GM19372 (cell line): ENCODE measurements around the gene RERE.
A peak's percentile ranks its signal among the peaks of the same experiment; 100 is the strongest.
"Not testable (repeated sequence)": the region's sequence is repeated elsewhere in the genome, so short reads cannot be mapped to it uniquely, and the experiment has no call there.

Experiments
- ATAC-seq: cut with Tn5 transposase; IDR thresholded peaks from one replicate; pipeline ENCODE4 v1.9.1; 2021; ENCODE audit warnings: mild to moderate bottlenecking, low read depth, moderate library complexity; ENCODE audit not compliant: unreplicated experiment

The RERE gene

GRCh38 chr1:8621785-8622348, 195.6 kb downstream of the RERE start:
- ATAC-seq: not testable (repeated sequence)

GRCh38 chr1:8621034-8621582, 196.3 kb downstream of the RERE start:
- ATAC-seq: not testable (repeated sequence)

GRCh38 chr1:8619917-8620502, 197.4 kb downstream of the RERE start:
- ATAC-seq: not testable (repeated sequence)

- ATAC-seq: not testable (repeated sequence)
Observed at GRCh38 chr1:8619419-8619818, 198.0 kb downstream of the RERE start.

- ATAC-seq: not testable (repeated sequence)
Observed at GRCh38 chr1:8616791-8617190, 200.6 kb downstream of the RERE start.

DNA sequence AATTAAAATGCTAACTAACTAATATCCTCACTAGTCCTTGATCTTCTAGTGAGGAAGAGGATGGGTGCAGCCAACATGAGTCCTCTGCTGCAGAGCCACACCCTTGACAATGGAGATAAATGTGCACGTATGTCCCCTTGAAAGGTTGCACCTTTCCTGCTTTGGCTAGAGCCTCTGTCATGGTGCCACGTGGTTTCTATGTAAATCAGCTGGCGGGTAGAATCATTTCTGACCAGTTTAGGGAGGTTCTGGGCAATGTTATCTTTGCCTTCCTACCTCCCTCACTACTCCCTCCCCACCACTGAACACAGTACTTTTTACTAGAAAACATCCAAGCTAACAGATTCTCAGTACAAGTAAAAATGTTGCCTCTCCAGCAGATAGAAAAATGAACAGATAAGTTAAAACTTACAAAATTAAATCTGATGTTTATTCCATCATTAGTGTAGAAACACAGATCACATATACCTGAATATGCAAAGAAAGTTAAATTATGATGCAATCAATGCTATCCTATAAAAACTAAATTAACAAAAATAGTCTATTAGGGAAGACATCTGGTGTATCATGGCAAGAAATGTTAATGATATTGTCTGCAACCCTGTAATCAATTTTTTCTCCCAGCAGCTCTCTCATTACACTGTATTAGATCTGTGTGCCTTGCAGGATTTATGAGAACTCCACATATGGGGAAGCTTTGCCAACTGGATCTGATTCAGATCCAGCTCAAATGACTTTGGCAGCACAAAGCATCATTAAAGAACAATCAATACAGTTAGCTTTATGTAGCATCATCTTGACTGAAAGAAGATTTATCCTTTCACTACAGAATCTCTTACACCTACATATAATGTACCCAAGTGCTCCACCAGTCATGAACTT, 205.6 kb downstream of the RERE start:
- not testable (repeated sequence) for ATAC-seq

GRCh38 chr1:8607906-8608305, 209.5 kb downstream of the RERE start:
- no peak for ATAC-seq

DNA sequence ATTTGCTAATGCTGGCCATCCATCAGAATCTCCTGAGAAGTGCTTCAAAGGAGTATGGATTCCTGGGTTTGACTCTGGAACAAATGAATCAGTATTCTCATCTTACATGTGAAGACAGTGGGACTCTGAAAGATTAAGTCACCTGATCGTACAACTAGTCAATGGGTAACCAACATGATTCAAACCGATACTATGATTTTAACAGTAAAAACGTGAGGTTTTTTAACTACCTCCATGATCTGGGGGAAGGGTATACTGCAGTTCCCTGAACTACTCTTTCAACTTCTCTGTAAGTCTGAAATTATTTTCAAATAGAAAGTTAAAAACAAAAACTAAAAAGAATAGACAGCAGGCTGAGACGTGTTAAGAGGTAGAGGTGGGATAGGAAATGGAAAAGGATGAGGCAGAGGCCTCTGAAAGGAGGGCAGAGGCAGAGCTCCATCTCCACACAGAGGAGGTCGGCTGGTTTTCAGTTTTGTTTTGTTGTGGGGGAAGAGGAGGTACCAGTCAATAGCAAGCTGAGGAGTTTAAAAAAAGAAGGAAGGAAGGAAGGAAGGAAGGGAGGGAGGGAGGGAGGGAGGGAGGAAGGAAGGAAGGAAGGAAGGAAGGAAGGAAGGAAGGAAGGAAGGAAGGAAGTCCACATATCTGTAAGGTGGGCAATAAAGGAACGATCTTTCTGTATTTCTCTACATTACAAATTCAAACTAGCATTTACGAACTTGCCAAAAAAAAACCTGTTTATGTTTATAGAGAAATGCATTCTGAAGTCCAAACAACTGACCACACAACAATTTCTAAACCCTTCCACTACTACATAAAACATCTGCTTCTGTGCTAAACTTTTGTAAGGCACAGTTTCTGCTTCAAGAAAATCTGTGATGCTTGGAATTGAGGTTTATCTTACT, 213.1 kb downstream of the RERE start:
- ATAC-seq: peak; percentile 82

DNA sequence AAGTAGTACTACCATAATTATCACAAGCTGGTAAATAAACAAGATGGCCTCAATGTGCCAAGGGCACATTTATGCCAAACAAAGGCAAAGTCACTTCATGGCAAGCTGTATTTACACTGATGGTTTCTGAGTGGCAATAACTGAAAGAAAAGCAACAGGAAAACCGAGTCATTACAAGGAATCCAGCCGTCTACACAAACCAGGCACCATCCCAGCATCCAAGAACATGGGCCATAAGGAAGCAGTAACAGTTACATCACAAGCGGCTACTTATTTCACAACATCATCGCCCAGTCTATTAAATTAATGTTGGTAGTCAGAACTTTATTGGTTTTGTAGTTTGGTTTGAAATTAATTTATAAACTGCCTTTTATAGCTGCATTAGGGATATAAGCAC, 214.2 kb downstream of the RERE start:
- ATAC-seq: no peak

GRCh38 chr1:8602471-8603219, 214.8 kb downstream of the RERE start:
- ATAC-seq: no peak

DNA sequence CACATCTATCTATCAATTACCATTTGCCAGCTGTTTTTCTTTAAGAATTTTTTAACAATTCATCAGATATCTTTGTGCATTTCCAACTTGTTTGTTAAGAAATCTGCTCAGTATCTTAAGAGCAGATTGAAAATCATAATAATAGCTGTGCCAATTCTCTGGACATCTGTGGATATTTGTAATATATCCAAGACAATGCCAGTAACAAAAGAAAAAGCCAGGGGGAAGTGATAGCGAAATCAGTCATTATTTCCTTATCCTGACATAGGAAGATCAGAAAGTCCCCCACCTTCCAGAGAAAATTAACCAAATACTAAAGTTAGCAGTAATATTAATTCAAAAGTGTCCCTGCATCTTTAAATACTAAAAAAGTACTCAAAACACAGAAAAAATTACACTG, 217.1 kb downstream of the RERE start:
- no peak for ATAC-seq

- no peak for ATAC-seq
Observed at GRCh38 chr1:8599646-8600212, 217.7 kb downstream of the RERE start.

DNA sequence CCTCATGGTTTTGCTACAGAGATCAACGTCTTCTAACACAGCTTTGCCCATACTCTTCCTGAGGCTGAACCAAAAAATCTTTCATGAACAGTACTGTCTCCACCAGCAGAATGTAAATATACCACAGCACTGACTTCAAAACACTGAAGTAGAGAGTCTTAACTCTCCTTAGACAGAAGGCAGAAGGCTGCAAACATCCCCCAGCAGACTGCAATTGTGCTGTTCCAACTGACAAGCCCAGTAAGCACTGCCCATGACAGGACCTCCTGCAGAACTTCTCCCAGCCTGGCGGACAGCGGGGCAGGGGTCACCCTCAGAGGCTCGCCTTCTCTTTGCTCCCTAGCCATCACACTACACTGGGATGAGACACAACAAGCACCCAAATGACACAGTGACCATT, 218.7 kb downstream of the RERE start:
- ATAC-seq: no peak

- ATAC-seq: no peak
Observed at GRCh38 chr1:8598060-8598724, 219.2 kb downstream of the RERE start.

- ATAC-seq: no peak
Observed at GRCh38 chr1:8597455-8597854, 220.0 kb downstream of the RERE start.

GRCh38 chr1:8595941-8596340, 221.5 kb downstream of the RERE start:
- no peak for ATAC-seq

DNA sequence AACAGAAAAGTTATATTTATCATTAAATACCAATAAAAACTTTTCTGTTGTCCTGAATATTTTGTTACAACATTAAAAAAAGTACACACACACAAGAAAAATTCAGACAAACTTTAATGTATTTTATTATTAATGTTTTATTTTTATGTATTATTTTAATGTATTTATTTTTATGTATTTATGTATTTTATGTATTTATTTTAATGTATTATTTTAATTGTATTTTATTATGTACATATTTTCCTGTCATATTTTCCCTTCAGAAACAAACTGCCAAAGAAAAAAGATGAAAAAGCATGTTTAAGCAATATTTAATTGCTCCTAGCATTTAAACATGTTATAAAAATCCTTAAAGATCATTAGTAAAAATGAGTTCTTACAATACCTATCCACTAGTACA, 222.1 kb downstream of the RERE start:
- ATAC-seq: no peak

- not testable (repeated sequence) for ATAC-seq
Observed at GRCh38 chr1:8593292-8593691, 224.1 kb downstream of the RERE start.

GRCh38 chr1:8591569-8591968, 225.9 kb downstream of the RERE start:
- ATAC-seq: no peak
